ENCODE results near the gene SPSB2. TPM values are rescaled to one million over a fixed set of nuclear protein-coding genes. Genes with fewer than 3 reads are reported as not detected.
"Not testable (repeated sequence)": the region's sequence is repeated elsewhere in the genome, so short reads cannot be mapped to it uniquely, and the experiment has no call there.

The SPSB2 gene
- total RNA-seq, 4 donors from 2014 or later: 4.3 to 15.8 (median 7.9) TPM

- H3K27me3 ChIP-seq: no peaks in the 10 kb centered on the region
- no peak overlapping the region for H3K27ac ChIP-seq
- TF ChIP-seq POLR2A (IDR thresholded peaks at IDR 0.05) (no peak), CTCF (IDR thresholded peaks at IDR 0.05) (no peak)
- WGBS, 2 donors: 89 to 91% methylated on average over 15 to 21 of the region's 22 CpGs
- no peaks in the 10 kb centered on the region for H3K9me3 ChIP-seq
- peaks cover 0 to 32% (median 5%) of the 10 kb centered on the region in 3 donors for H3K36me3 ChIP-seq
- no peak for DNase-seq
- no peak overlapping the region for H3K4me3 ChIP-seq
- intact Hi-C loops (cut with DNase I): no loop called here
- peaks cover 0 to 25% (median 3%) of the 10 kb centered on the region in 3 donors for H3K4me1 ChIP-seq
Observed at GRCh38 chr12:6884539-6884938, 11.4 kb upstream of the SPSB2 start.

- Histone ChIP-seq H3K9me3 (no peaks in the 10 kb centered on the region), H3K36me3 (peaks cover 0 to 32% (median 5%) of the 10 kb centered on the region in 3 donors), H3K27me3 (no peaks in the 10 kb centered on the region), H3K4me1 (peaks cover 0 to 21% (median 3%) of the 10 kb centered on the region in 3 donors), H3K27ac (no peak overlapping the region), H3K4me3 (no peak overlapping the region)
- WGBS, 2 donors: 95 to 96% methylated on average over 6 to 7 of the region's 11 CpGs
- intact Hi-C loops (cut with DNase I): no loop called here
- TF ChIP-seq CTCF (IDR thresholded peaks at IDR 0.05): no peak
- no peak for TF ChIP-seq POLR2A (IDR thresholded peaks at IDR 0.05)
- DNase-seq: no peak
Observed at GRCh38 chr12:6883683-6884082, 10.6 kb upstream of the SPSB2 start.

GRCh38 chr12:6883252-6883651 lies 10.1 kb upstream of the SPSB2 start:
- no peak for DNase-seq
- intact Hi-C loops (cut with DNase I): no loop called here
- Histone ChIP-seq H3K27me3 (no peaks in the 10 kb centered on the region), H3K36me3 (peaks cover 0 to 32% (median 5%) of the 10 kb centered on the region in 3 donors), H3K4me3 (no peak overlapping the region), H3K4me1 (peaks cover 0 to 17% (median 0%) of the 10 kb centered on the region in 3 donors), H3K27ac (no peak overlapping the region), H3K9me3 (no peaks in the 10 kb centered on the region)
- 98 to 100% methylated on average over 2 to 5 of the region's 5 CpGs for WGBS, 2 donors
- TF ChIP-seq CTCF (IDR thresholded peaks at IDR 0.05) (no peak), POLR2A (IDR thresholded peaks at IDR 0.05) (no peak)

- H3K4me1 ChIP-seq, DNase-seq, H3K27me3 ChIP-seq, H3K9me3 ChIP-seq, H3K4me3 ChIP-seq, H3K27ac ChIP-seq: not testable (repeated sequence)
- intact Hi-C loops (cut with DNase I): loop anchor here (10.0 kb wide), 1 partner anchor 45 kb away; the partner anchor contains the start of gene ATN1
- 78 to 88% methylated on average over 8 to 9 of the region's 11 CpGs for WGBS, 2 donors
- peaks cover 0 to 39% (median 5%) of the 10 kb centered on the region in 3 donors for H3K36me3 ChIP-seq
Observed at GRCh38 chr12:6879824-6880223, 6.7 kb upstream of the SPSB2 start.

GRCh38 chr12:6874015-6874368 lies 889 bp upstream of the SPSB2 start:
- DNase-seq, H3K27me3 ChIP-seq, H3K9me3 ChIP-seq: not testable (repeated sequence)
- H3K36me3 ChIP-seq: peaks cover 5 to 42% (median 8%) of the 10 kb centered on the region in 3 donors
- intact Hi-C loops (cut with DNase I): loop anchor here (10.0 kb wide), 1 partner anchor 51 kb away; the partner anchor contains the start of gene ATN1
- peak overlapping the region; percentile 53 to 89 (median 79) for H3K4me3 ChIP-seq
- peak overlapping the region; percentile 78 to 94 (median 92) for H3K27ac ChIP-seq
- WGBS, 2 donors: 56 to 58% methylated on average over 9 of the region's 9 CpGs
- peaks cover 26 to 55% (median 28%) of the 10 kb centered on the region in 3 donors for H3K4me1 ChIP-seq

- peaks cover 34 to 66% (median 36%) of the 10 kb centered on the region in 3 donors for H3K4me1 ChIP-seq
- intact Hi-C loops (cut with DNase I): loop anchor here (10.0 kb wide), 1 partner anchor 52 kb away; the partner anchor contains the start of gene ATN1
- H3K9me3 ChIP-seq: no peaks in the 10 kb centered on the region
- TF ChIP-seq POLR2A (IDR thresholded peaks at IDR 0.05) (no peak), CTCF (IDR thresholded peaks at IDR 0.05) (peak; percentile 82 to 96 (median 94))
- WGBS, 2 donors: 3% methylated on average over 24 of the region's 40 CpGs; no CpG with 5 or more reads in 1 of the 2 donors
- no peak for DNase-seq
- peak overlapping the region; percentile 78 to 94 (median 92) for H3K27ac ChIP-seq
- H3K4me3 ChIP-seq: peak overlapping the region; percentile 53 to 89 (median 79)
- H3K27me3 ChIP-seq: no peaks in the 10 kb centered on the region
- H3K36me3 ChIP-seq: peaks cover 5 to 37% (median 8%) of the 10 kb centered on the region in 3 donors
Observed at GRCh38 chr12:6872073-6873048, 742 bp downstream of the SPSB2 start.

Data from esophagus squamous epithelium (tissue), 5 donors.